ENCODE results near the gene PRR22. TPM values are rescaled to one million over a fixed set of nuclear protein-coding genes. Genes with fewer than 3 reads are reported as not detected.
A peak's percentile ranks its signal among the peaks of the same experiment; 100 is the strongest.

Gene PRR22
- total RNA-seq, 2 donors from 2014 or later: 1.1 to 1.3 TPM

DNA sequence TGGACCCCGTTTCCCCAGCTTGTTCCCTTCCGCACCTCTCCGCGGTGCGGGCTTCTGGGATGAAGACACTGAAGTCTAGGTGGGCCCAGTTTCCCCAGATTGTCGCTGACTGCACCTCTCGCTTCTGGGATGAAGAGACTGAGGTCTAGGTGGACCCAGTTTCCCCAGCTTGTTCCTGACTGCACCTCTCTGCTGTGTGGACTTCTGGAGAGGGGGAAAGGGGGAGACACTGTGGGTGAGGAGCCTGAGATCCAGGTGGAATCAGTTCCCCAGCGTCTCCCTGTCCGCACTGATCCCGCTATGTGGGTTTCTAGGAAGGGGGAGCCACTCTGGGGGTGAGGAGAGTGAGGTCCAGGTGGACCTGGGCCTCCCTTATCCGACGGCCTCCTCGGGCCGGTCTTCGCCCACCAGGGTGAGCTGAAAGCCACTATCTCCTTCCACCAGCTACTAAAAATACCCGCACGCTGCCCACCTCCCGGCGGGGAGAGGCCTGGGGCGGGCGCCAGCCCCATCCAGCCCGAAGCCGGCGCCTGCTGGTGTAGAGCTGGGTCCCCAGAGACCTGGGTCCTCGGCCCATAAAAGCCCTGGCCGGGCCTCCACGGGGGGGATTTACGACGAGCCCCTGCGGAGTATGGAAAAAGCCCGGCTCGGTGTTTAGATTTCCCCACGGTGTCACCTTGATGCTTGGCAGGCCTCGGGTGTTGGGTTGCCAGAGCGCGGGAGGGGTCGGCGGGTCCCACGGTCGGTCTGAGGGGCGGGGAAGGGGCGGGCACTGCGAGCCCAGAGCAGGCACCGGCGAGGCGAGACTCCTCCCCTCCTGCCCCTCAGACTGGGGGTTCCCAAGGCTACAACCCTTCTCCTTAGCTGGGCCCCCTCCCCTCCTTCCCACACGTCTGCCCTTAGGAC lies 44.4 kb upstream of the PRR22 start:
- Histone ChIP-seq H3K27ac (no peak overlapping the region), H3K27me3 (replicated peaks; ENCODE audit: insufficient read depth) (peaks cover 3% of the 10 kb centered on the region), H3K9me3 (no peaks in the 10 kb centered on the region), H3K4me1 (ENCODE audit: control insufficient read depth in 1 of 2, low read depth in 2 of 2) (peaks cover 4 to 16% of the 10 kb centered on the region in 2 donors), H3K4me3 (peak overlapping the region; percentile 72), H3K36me3 (no peaks in the 10 kb centered on the region)
- TF ChIP-seq, protein P1, sequence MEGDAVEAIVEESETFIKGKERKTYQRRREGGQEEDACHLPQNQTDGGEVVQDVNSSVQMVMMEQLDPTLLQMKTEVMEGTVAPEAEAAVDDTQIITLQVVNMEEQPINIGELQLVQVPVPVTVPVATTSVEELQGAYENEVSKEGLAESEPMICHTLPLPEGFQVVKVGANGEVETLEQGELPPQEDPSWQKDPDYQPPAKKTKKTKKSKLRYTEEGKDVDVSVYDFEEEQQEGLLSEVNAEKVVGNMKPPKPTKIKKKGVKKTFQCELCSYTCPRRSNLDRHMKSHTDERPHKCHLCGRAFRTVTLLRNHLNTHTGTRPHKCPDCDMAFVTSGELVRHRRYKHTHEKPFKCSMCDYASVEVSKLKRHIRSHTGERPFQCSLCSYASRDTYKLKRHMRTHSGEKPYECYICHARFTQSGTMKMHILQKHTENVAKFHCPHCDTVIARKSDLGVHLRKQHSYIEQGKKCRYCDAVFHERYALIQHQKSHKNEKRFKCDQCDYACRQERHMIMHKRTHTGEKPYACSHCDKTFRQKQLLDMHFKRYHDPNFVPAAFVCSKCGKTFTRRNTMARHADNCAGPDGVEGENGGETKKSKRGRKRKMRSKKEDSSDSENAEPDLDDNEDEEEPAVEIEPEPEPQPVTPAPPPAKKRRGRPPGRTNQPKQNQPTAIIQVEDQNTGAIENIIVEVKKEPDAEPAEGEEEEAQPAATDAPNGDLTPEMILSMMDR (IDR thresholded peaks at IDR 0.05): no peak
- no peak for DNase-seq (ENCODE audit: low spot score)
- no peak for ATAC-seq (ENCODE audit: insufficient number of reproducible peaks, low FRiP score, low read depth)

DNA sequence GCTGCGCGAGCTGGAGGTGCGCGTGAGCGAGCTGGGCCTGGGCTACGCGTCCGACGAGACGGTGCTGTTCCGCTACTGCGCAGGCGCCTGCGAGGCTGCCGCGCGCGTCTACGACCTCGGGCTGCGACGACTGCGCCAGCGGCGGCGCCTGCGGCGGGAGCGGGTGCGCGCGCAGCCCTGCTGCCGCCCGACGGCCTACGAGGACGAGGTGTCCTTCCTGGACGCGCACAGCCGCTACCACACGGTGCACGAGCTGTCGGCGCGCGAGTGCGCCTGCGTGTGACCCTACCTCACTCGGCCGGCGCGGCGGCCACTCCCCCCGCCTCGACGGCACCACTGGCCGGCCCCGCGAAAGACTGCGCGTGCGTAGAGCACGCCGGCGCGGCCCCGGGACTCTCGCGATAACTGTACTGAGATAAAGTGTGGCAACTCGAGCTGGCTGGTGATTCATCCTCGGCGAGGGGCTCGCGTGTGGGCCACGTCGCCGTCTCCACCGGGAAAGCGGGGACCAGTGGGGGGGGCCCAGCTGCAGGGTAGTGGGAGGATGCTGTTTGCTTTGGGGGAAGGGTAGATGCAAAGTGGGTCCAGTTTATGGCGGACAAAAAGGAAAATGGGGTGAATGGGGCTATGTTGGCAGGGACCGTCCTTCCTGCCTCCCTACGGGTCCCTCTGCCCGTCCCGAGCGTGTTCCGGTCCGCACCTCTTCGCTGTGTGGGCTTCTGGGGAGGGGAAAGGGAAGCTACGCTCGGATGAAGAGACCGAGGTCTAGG lies 43.5 kb upstream of the PRR22 start:
- TF ChIP-seq, protein P1 (IDR thresholded peaks at IDR 0.05): no peak
- ATAC-seq (ENCODE audit: insufficient number of reproducible peaks, low FRiP score, low read depth) (peak; percentile 26), DNase-seq (ENCODE audit: low spot score) (peak; percentile 36)
- peaks cover 4 to 16% of the 10 kb centered on the region in 2 donors for H3K4me1 ChIP-seq (ENCODE audit: control insufficient read depth in 1 of 2, low read depth in 2 of 2)
- H3K4me3 ChIP-seq: peak overlapping the region; percentile 72
- peaks cover 3% of the 10 kb centered on the region for H3K27me3 ChIP-seq (replicated peaks; ENCODE audit: insufficient read depth)
- H3K36me3 ChIP-seq: no peaks in the 10 kb centered on the region
- no peak overlapping the region for H3K27ac ChIP-seq
- no peaks in the 10 kb centered on the region for H3K9me3 ChIP-seq

DNA sequence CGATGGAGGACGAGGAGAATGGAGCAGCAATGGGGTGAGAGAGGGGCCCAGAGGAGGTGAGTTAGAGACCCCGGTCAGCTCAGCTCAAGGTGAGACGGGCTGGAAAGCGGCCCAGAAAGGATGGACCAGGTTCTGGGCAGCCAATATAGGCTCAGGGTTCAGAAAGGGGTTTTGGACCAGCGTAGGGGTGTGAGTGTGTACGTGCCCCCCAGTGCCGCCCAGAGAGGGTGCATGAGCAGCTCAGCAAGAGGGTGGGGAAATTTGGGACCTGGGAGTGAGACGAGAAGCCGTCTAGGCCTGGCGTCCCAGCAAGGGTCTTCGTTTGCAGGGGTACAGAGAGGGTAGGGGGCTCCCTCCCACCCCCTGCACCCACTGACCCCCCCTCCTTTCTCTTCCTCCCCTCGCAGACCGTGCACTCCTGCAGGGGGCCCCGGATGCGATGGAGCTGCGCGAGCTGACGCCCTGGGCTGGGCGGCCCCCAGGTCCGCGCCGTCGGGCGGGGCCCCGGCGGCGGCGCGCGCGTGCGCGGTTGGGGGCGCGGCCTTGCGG lies 42.9 kb upstream of the PRR22 start:
- peaks cover 3% of the 10 kb centered on the region for H3K27me3 ChIP-seq (replicated peaks; ENCODE audit: insufficient read depth)
- DNase-seq (ENCODE audit: low spot score) (no peak), ATAC-seq (ENCODE audit: insufficient number of reproducible peaks, low FRiP score, low read depth) (no peak)
- no peak overlapping the region for H3K27ac ChIP-seq
- TF ChIP-seq, protein P1 (IDR thresholded peaks at IDR 0.05): no peak
- H3K36me3 ChIP-seq: no peaks in the 10 kb centered on the region
- H3K9me3 ChIP-seq: no peaks in the 10 kb centered on the region
- peaks cover 4 to 16% of the 10 kb centered on the region in 2 donors for H3K4me1 ChIP-seq (ENCODE audit: control insufficient read depth in 1 of 2, low read depth in 2 of 2)
- H3K4me3 ChIP-seq: peak overlapping the region; percentile 72

DNA sequence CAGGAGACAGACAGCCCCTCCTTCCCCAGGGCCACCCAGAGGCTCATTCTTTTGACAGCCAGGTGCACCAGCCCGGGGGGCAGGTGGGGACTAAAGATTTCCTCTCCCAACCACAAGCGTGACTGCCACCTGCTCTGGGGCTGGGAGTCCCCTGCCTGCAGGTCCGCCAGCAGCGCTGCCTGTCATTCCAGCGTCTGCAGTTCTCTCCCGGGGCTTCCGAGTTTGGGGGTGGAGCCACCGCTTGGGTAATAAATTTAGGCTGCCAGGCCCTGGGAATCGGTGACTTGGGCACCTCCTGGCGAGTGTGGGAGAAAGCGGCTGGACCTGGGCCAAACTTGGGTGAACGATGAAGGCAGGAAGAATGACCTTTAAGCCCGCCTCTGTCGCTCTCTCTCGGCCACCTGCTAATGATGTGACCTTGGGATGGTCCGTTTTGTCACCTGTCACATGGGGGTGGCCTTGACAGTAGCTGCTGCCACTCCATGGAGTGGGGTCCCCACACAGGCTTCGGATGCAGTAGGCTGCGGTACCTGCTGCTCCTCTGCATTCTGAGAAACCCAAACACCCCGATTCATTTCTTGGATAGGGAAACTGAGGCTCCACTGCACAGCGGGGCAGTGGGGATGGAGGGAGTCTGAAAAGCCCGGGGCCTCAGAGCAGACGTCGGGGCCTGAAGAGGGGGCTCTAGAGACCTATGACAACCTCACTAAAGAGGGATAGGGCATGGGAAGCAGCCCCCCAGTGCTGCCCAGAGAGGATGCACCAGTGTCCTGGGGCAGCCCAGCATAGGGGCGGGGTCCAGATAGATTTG lies 42.2 kb upstream of the PRR22 start:
- Histone ChIP-seq H3K4me1 (ENCODE audit: control insufficient read depth in 1 of 2, low read depth in 2 of 2) (peaks cover 4 to 16% of the 10 kb centered on the region in 2 donors), H3K9me3 (no peaks in the 10 kb centered on the region), H3K36me3 (no peaks in the 10 kb centered on the region), H3K27me3 (replicated peaks; ENCODE audit: insufficient read depth) (peaks cover 3% of the 10 kb centered on the region), H3K27ac (no peak overlapping the region), H3K4me3 (no peak overlapping the region)
- ATAC-seq (ENCODE audit: insufficient number of reproducible peaks, low FRiP score, low read depth) (no peak), DNase-seq (ENCODE audit: low spot score) (no peak)
- TF ChIP-seq, protein P1 (IDR thresholded peaks at IDR 0.05): no peak
